H9 (cell line): ENCODE results near the gene DUSP18. TPM values are rescaled to one million over a fixed set of nuclear protein-coding genes. Genes with fewer than 3 reads are reported as not detected.

Experiments
- DNase-seq: peaks from one replicate; pipeline ENCODE4 v3.0.0-alpha.2; 2017
- H2AFZ ChIP-seq: one replicate; pipeline ENCODE4 v1.6.1; 2013; ENCODE audit warnings: mild to moderate bottlenecking, low read length, control low read depth, moderate library complexity
- H2AK5ac ChIP-seq: 2 replicates; pipeline ENCODE4 v1.6.1; 2013; ENCODE audit warnings: low read length, control low read depth, mixed read lengths; ENCODE audit not compliant: insufficient read length
- H2BK120ac ChIP-seq: one replicate; pipeline ENCODE4 v1.6.1; 2013; ENCODE audit warnings: low read depth, mild to moderate bottlenecking, low read length, control low read depth, inconsistent platforms; ENCODE audit not compliant: poor library complexity, severe bottlenecking
- H2BK12ac ChIP-seq: 2 replicates; pipeline ENCODE4 v1.6.1; 2013; ENCODE audit warnings: low read length, control low read depth, mixed read lengths, low read depth; ENCODE audit not compliant: insufficient read length
- H2BK15ac ChIP-seq: 2 replicates; pipeline ENCODE4 v1.6.1; 2013; ENCODE audit warnings: low read depth, low read length, control low read depth
- H2BK20ac ChIP-seq: one replicate; pipeline ENCODE4 v1.6.1; 2013; ENCODE audit warnings: low read depth, mild to moderate bottlenecking, low read length, control low read depth, inconsistent platforms; ENCODE audit not compliant: poor library complexity, severe bottlenecking
- H2BK5ac ChIP-seq: 2 replicates; pipeline ENCODE4 v1.6.1; 2013; ENCODE audit warnings: low read length, control low read depth, mixed read lengths; ENCODE audit not compliant: insufficient read length
- H3K14ac ChIP-seq: 2 replicates; pipeline ENCODE4 v1.6.1; 2013; ENCODE audit warnings: low read length, control low read depth; ENCODE audit not compliant: insufficient read depth
- H3K18ac ChIP-seq: 2 replicates; pipeline ENCODE4 v1.6.1; 2013; ENCODE audit warnings: low read depth, mild to moderate bottlenecking, mixed read lengths, low read length, control low read depth; ENCODE audit not compliant: insufficient read length
- H3K23ac ChIP-seq: 2 replicates; pipeline ENCODE4 v1.6.1; 2013; ENCODE audit warnings: low read length, control low read depth, mixed read lengths, low read depth; ENCODE audit not compliant: insufficient read length
- H3K23me2 ChIP-seq: 2 replicates; pipeline ENCODE4 v1.6.1; 2013; ENCODE audit warnings: low read depth, mild to moderate bottlenecking, mixed read lengths, low read length, control low read depth; ENCODE audit not compliant: insufficient read length, poor library complexity, severe bottlenecking
- H3K27ac ChIP-seq: 2 replicates; pipeline ENCODE4 v1.5.1; 2013; ENCODE audit warnings: low read length, control low read depth, mixed read lengths, low read depth; ENCODE audit not compliant: insufficient read length
- H3K27me3 ChIP-seq: 2 replicates; pipeline ENCODE4 v1.6.1; 2013; ENCODE audit warnings: low read length, control low read depth, inconsistent platforms; ENCODE audit not compliant: insufficient read depth
- H3K4ac ChIP-seq: 2 replicates; pipeline ENCODE4 v1.6.1; 2013; ENCODE audit warnings: low read depth, mild to moderate bottlenecking, control low read depth, inconsistent platforms, low read length, moderate library complexity
- H3K4me1 ChIP-seq: 2 replicates; pipeline ENCODE4 v1.6.1; 2013; ENCODE audit warnings: low read length, control low read depth, inconsistent platforms; ENCODE audit not compliant: insufficient read depth
- H3K4me2 ChIP-seq: 2 replicates; pipeline ENCODE4 v1.6.1; 2013; ENCODE audit warnings: low read length, control low read depth, mixed read lengths; ENCODE audit not compliant: insufficient read length, insufficient read depth
- H3K56ac ChIP-seq: 2 replicates; pipeline ENCODE4 v1.6.1; 2013; ENCODE audit warnings: low read depth, mild to moderate bottlenecking, mixed read lengths, low read length, control low read depth; ENCODE audit not compliant: insufficient read length
- H3K79me1 ChIP-seq: 2 replicates; pipeline ENCODE4 v1.6.1; 2013; ENCODE audit warnings: low read depth, mild to moderate bottlenecking, moderate library complexity, low read length, control low read depth, inconsistent platforms; ENCODE audit not compliant: insufficient read depth, poor library complexity, severe bottlenecking
- H3K79me2 ChIP-seq: 2 replicates; pipeline ENCODE4 v1.6.1; 2013; ENCODE audit warnings: low read length, control low read depth, inconsistent platforms; ENCODE audit not compliant: insufficient read depth
- H3K9ac ChIP-seq: 2 replicates; pipeline ENCODE4 v1.6.1; 2013; ENCODE audit warnings: low read length, control low read depth, mixed read lengths; ENCODE audit not compliant: insufficient read length; ENCODE audit errors: extremely low read depth
- H3K9me3 ChIP-seq: one replicate; pipeline ENCODE4 v1.6.1; 2013; ENCODE audit warnings: low read depth, low read length, inconsistent platforms; ENCODE audit not compliant: control insufficient read depth
- H3T11ph ChIP-seq: one replicate; pipeline ENCODE4 v1.6.1; 2013; ENCODE audit warnings: mild to moderate bottlenecking, low read length, control low read depth, inconsistent platforms
- H4K20me1 ChIP-seq: one replicate; pipeline ENCODE4 v1.6.1; 2013; ENCODE audit not compliant: control insufficient read depth, insufficient read length, insufficient read depth
- H4K5ac ChIP-seq: 2 replicates; pipeline ENCODE4 v1.6.1; 2013; ENCODE audit warnings: low read depth, mild to moderate bottlenecking, mixed read lengths, low read length, control low read depth; ENCODE audit not compliant: insufficient read length
- H4K8ac ChIP-seq: replicated peaks from 2 replicates; pipeline ENCODE4 v1.6.1; 2013; ENCODE audit warnings: low read length, control low read depth, mixed read lengths, low read depth; ENCODE audit not compliant: insufficient read length
- H4K91ac ChIP-seq: 2 replicates; pipeline ENCODE4 v1.6.1; 2013; ENCODE audit warnings: low read depth, mild to moderate bottlenecking, moderate library complexity, mixed read lengths, low read length, control low read depth; ENCODE audit not compliant: insufficient read length
- H3K27ac Mint-ChIP-seq, 3 experiments: 2 replicates in 2 of 3; 3 replicates in 1 of 3; pipeline ENCODE4 v1.8.0; 2020 to 2021; ENCODE audit warnings: mixed read lengths in 3 of 3, mild to moderate bottlenecking in 1 of 3, moderate library complexity in 1 of 3
- H3K27me3 Mint-ChIP-seq: 2 replicates; pipeline ENCODE4 v1.8.0; 2021; ENCODE audit warnings: low read depth, mild to moderate bottlenecking, moderate library complexity, mixed read lengths
- H3K36me3 Mint-ChIP-seq, 3 experiments: 2 replicates in 2 of 3; 3 replicates in 1 of 3; pipeline ENCODE4 v1.8.0; 2020 to 2021; ENCODE audit warnings: low read depth in 3 of 3, mixed read lengths in 3 of 3; ENCODE audit not compliant: insufficient read depth in 1 of 3
- H3K4me1 Mint-ChIP-seq, 2 experiments: 2 replicates each; pipeline ENCODE4 v1.8.0; 2020; ENCODE audit warnings: mixed read lengths in 2 of 2
- H3K4me3 Mint-ChIP-seq, 2 experiments: 2 replicates in 1 of 2; 3 replicates in 1 of 2; pipeline ENCODE4 v1.8.0; 2020 to 2021; ENCODE audit warnings: mild to moderate bottlenecking in 2 of 2, mixed read lengths in 2 of 2, moderate library complexity in 1 of 2
- H3K9me3 Mint-ChIP-seq, 2 experiments: 2 replicates in 1 of 2; 3 replicates in 1 of 2; pipeline ENCODE4 v1.8.0; 2020; ENCODE audit warnings: mild to moderate bottlenecking in 2 of 2, mixed read lengths in 2 of 2, moderate library complexity in 1 of 2
- WGBS: extraction: QIAGEN DNeasy Blood & Tissue Kit; methylation state at CpG from one replicate; pipeline ENCODE4 v1.1.7; 2013; ENCODE audit warnings: missing lambda C conversion rate, low lambda C conversion rate, mixed read lengths; ENCODE audit not compliant: insufficient read length; ENCODE audit errors: extremely low coverage; 5-methylcytosine and 5-hydroxymethylcytosine counted together
- total RNA-seq: library from RNA; stranded (reverse); gene quantifications from 2 replicates; pipeline ENCODE4 v1.2.1, GENCODE V29; 2021
- TF ChIP-seq, protein P1 (sequence below): fragments of 200-600 bp; sonication (generic); conservative IDR thresholded peaks from 3 replicates; pipeline ENCODE4 v1.8.0; 2021; ENCODE audit warnings: antibody characterized with exemption, mild to moderate bottlenecking

Gene DUSP18
- total RNA-seq, 1 experiment from 2014 or later: 2.6 TPM

DNA sequence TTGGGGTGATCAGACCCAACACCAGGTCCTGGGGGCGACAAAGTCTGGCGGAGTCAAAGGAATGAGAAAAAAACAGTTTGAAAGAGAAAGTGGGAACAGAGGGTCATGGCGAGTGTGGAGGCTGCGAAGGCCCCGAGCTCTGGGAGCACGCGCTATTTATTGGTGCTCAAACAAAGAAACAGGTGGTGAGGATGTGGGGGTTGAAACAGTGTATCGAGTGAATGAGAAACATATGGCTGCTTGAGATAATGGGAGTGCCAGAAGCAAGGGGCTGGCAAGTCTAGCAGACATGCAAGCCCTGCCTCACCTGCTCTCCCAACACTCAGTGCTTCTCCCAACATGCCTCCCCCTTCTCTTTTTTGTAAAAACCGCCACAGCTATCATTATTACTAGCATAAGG lies 7.8 kb upstream of the DUSP18 start:
- no peak overlapping the region for H3K56ac ChIP-seq
- H4K5ac ChIP-seq: no peak overlapping the region
- no peaks in the 10 kb centered on the region for H3K79me1 ChIP-seq
- no peak overlapping the region for H3K4ac ChIP-seq
- no peaks in the 10 kb centered on the region for H3K79me2 ChIP-seq
- H3K27ac Mint-ChIP-seq: no peak overlapping the region
- no peak overlapping the region for H2BK120ac ChIP-seq
- no peak overlapping the region for H2AFZ ChIP-seq
- H2BK5ac ChIP-seq: no peak overlapping the region
- no peaks in the 10 kb centered on the region for H3K23me2 ChIP-seq
- H3K4me2 ChIP-seq: no peak overlapping the region
- WGBS: no CpG with 5 or more reads among the region's 9 CpGs
- no peaks in the 10 kb centered on the region for H3K27me3 ChIP-seq
- no peak overlapping the region for H3K18ac ChIP-seq
- no peak overlapping the region for H3K4me3 Mint-ChIP-seq
- H4K20me1 ChIP-seq: no peaks in the 10 kb centered on the region
- H3T11ph ChIP-seq: no peak overlapping the region
- no peak for DNase-seq
- no peak overlapping the region for H2BK15ac ChIP-seq
- H3K36me3 Mint-ChIP-seq: no peaks in the 10 kb centered on the region; a peak in 1 of 7 replicates
- no peak overlapping the region for H4K91ac ChIP-seq
- no peak overlapping the region for H2BK12ac ChIP-seq
- H3K9me3 Mint-ChIP-seq: no peaks in the 10 kb centered on the region
- H3K9ac ChIP-seq: no peak overlapping the region
- H3K27me3 Mint-ChIP-seq: peaks cover 25% of the 10 kb centered on the region
- TF ChIP-seq, protein P1, sequence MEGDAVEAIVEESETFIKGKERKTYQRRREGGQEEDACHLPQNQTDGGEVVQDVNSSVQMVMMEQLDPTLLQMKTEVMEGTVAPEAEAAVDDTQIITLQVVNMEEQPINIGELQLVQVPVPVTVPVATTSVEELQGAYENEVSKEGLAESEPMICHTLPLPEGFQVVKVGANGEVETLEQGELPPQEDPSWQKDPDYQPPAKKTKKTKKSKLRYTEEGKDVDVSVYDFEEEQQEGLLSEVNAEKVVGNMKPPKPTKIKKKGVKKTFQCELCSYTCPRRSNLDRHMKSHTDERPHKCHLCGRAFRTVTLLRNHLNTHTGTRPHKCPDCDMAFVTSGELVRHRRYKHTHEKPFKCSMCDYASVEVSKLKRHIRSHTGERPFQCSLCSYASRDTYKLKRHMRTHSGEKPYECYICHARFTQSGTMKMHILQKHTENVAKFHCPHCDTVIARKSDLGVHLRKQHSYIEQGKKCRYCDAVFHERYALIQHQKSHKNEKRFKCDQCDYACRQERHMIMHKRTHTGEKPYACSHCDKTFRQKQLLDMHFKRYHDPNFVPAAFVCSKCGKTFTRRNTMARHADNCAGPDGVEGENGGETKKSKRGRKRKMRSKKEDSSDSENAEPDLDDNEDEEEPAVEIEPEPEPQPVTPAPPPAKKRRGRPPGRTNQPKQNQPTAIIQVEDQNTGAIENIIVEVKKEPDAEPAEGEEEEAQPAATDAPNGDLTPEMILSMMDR: no peak
- no peak overlapping the region for H2AK5ac ChIP-seq
- H4K8ac ChIP-seq: no peak overlapping the region
- H3K4me1 Mint-ChIP-seq: peaks cover 14 to 18% of the 10 kb centered on the region in 2 experiments
- no peak overlapping the region for H3K23ac ChIP-seq
- no peaks in the 10 kb centered on the region for H3K9me3 ChIP-seq
- no peak overlapping the region for H3K14ac ChIP-seq
- H2BK20ac ChIP-seq: no peak overlapping the region
- no peak overlapping the region for H3K27ac ChIP-seq
- H3K4me1 ChIP-seq: no peaks in the 10 kb centered on the region
